H9 (cell line): ENCODE measurements around the gene PLEKHM3. TPM values are rescaled to one million over a fixed set of nuclear protein-coding genes. Genes with fewer than 3 reads are reported as not detected.

Experiments used
- DNase-seq: peaks from one replicate; pipeline ENCODE4 v3.0.0-alpha.2; 2017
- H2AFZ ChIP-seq: one replicate; pipeline ENCODE4 v1.6.1; 2013; ENCODE audit warnings: mild to moderate bottlenecking, low read length, control low read depth, moderate library complexity
- H2AK5ac ChIP-seq: 2 replicates; pipeline ENCODE4 v1.6.1; 2013; ENCODE audit warnings: low read length, control low read depth, mixed read lengths; ENCODE audit not compliant: insufficient read length
- H2BK120ac ChIP-seq: one replicate; pipeline ENCODE4 v1.6.1; 2013; ENCODE audit warnings: low read depth, mild to moderate bottlenecking, low read length, control low read depth, inconsistent platforms; ENCODE audit not compliant: poor library complexity, severe bottlenecking
- H2BK12ac ChIP-seq: 2 replicates; pipeline ENCODE4 v1.6.1; 2013; ENCODE audit warnings: low read length, control low read depth, mixed read lengths, low read depth; ENCODE audit not compliant: insufficient read length
- H2BK15ac ChIP-seq: 2 replicates; pipeline ENCODE4 v1.6.1; 2013; ENCODE audit warnings: low read depth, low read length, control low read depth
- H2BK20ac ChIP-seq: one replicate; pipeline ENCODE4 v1.6.1; 2013; ENCODE audit warnings: low read depth, mild to moderate bottlenecking, low read length, control low read depth, inconsistent platforms; ENCODE audit not compliant: poor library complexity, severe bottlenecking
- H2BK5ac ChIP-seq: 2 replicates; pipeline ENCODE4 v1.6.1; 2013; ENCODE audit warnings: low read length, control low read depth, mixed read lengths; ENCODE audit not compliant: insufficient read length
- H3K14ac ChIP-seq: 2 replicates; pipeline ENCODE4 v1.6.1; 2013; ENCODE audit warnings: low read length, control low read depth; ENCODE audit not compliant: insufficient read depth
- H3K18ac ChIP-seq: 2 replicates; pipeline ENCODE4 v1.6.1; 2013; ENCODE audit warnings: low read depth, mild to moderate bottlenecking, mixed read lengths, low read length, control low read depth; ENCODE audit not compliant: insufficient read length
- H3K23ac ChIP-seq: 2 replicates; pipeline ENCODE4 v1.6.1; 2013; ENCODE audit warnings: low read length, control low read depth, mixed read lengths, low read depth; ENCODE audit not compliant: insufficient read length
- H3K23me2 ChIP-seq: 2 replicates; pipeline ENCODE4 v1.6.1; 2013; ENCODE audit warnings: low read depth, mild to moderate bottlenecking, mixed read lengths, low read length, control low read depth; ENCODE audit not compliant: insufficient read length, poor library complexity, severe bottlenecking
- H3K27ac ChIP-seq: 2 replicates; pipeline ENCODE4 v1.5.1; 2013; ENCODE audit warnings: low read length, control low read depth, mixed read lengths, low read depth; ENCODE audit not compliant: insufficient read length
- H3K27me3 ChIP-seq: 2 replicates; pipeline ENCODE4 v1.6.1; 2013; ENCODE audit warnings: low read length, control low read depth, inconsistent platforms; ENCODE audit not compliant: insufficient read depth
- H3K4ac ChIP-seq: 2 replicates; pipeline ENCODE4 v1.6.1; 2013; ENCODE audit warnings: low read depth, mild to moderate bottlenecking, control low read depth, inconsistent platforms, low read length, moderate library complexity
- H3K4me1 ChIP-seq: 2 replicates; pipeline ENCODE4 v1.6.1; 2013; ENCODE audit warnings: low read length, control low read depth, inconsistent platforms; ENCODE audit not compliant: insufficient read depth
- H3K4me2 ChIP-seq: 2 replicates; pipeline ENCODE4 v1.6.1; 2013; ENCODE audit warnings: low read length, control low read depth, mixed read lengths; ENCODE audit not compliant: insufficient read length, insufficient read depth
- H3K56ac ChIP-seq: 2 replicates; pipeline ENCODE4 v1.6.1; 2013; ENCODE audit warnings: low read depth, mild to moderate bottlenecking, mixed read lengths, low read length, control low read depth; ENCODE audit not compliant: insufficient read length
- H3K79me1 ChIP-seq: 2 replicates; pipeline ENCODE4 v1.6.1; 2013; ENCODE audit warnings: low read depth, mild to moderate bottlenecking, moderate library complexity, low read length, control low read depth, inconsistent platforms; ENCODE audit not compliant: insufficient read depth, poor library complexity, severe bottlenecking
- H3K79me2 ChIP-seq: 2 replicates; pipeline ENCODE4 v1.6.1; 2013; ENCODE audit warnings: low read length, control low read depth, inconsistent platforms; ENCODE audit not compliant: insufficient read depth
- H3K9ac ChIP-seq: 2 replicates; pipeline ENCODE4 v1.6.1; 2013; ENCODE audit warnings: low read length, control low read depth, mixed read lengths; ENCODE audit not compliant: insufficient read length; ENCODE audit errors: extremely low read depth
- H3K9me3 ChIP-seq: one replicate; pipeline ENCODE4 v1.6.1; 2013; ENCODE audit warnings: low read depth, low read length, inconsistent platforms; ENCODE audit not compliant: control insufficient read depth
- H3T11ph ChIP-seq: one replicate; pipeline ENCODE4 v1.6.1; 2013; ENCODE audit warnings: mild to moderate bottlenecking, low read length, control low read depth, inconsistent platforms
- H4K20me1 ChIP-seq: one replicate; pipeline ENCODE4 v1.6.1; 2013; ENCODE audit not compliant: control insufficient read depth, insufficient read length, insufficient read depth
- H4K5ac ChIP-seq: 2 replicates; pipeline ENCODE4 v1.6.1; 2013; ENCODE audit warnings: low read depth, mild to moderate bottlenecking, mixed read lengths, low read length, control low read depth; ENCODE audit not compliant: insufficient read length
- H4K8ac ChIP-seq: replicated peaks from 2 replicates; pipeline ENCODE4 v1.6.1; 2013; ENCODE audit warnings: low read length, control low read depth, mixed read lengths, low read depth; ENCODE audit not compliant: insufficient read length
- H4K91ac ChIP-seq: 2 replicates; pipeline ENCODE4 v1.6.1; 2013; ENCODE audit warnings: low read depth, mild to moderate bottlenecking, moderate library complexity, mixed read lengths, low read length, control low read depth; ENCODE audit not compliant: insufficient read length
- H3K27ac Mint-ChIP-seq, 3 experiments: 2 replicates in 2 of 3; 3 replicates in 1 of 3; pipeline ENCODE4 v1.8.0; 2020 to 2021; ENCODE audit warnings: mixed read lengths in 3 of 3, mild to moderate bottlenecking in 1 of 3, moderate library complexity in 1 of 3
- H3K27me3 Mint-ChIP-seq: 2 replicates; pipeline ENCODE4 v1.8.0; 2021; ENCODE audit warnings: low read depth, mild to moderate bottlenecking, moderate library complexity, mixed read lengths
- H3K36me3 Mint-ChIP-seq, 3 experiments: 2 replicates in 2 of 3; 3 replicates in 1 of 3; pipeline ENCODE4 v1.8.0; 2020 to 2021; ENCODE audit warnings: low read depth in 3 of 3, mixed read lengths in 3 of 3; ENCODE audit not compliant: insufficient read depth in 1 of 3
- H3K4me1 Mint-ChIP-seq, 2 experiments: 2 replicates each; pipeline ENCODE4 v1.8.0; 2020; ENCODE audit warnings: mixed read lengths in 2 of 2
- H3K4me3 Mint-ChIP-seq, 2 experiments: 2 replicates in 1 of 2; 3 replicates in 1 of 2; pipeline ENCODE4 v1.8.0; 2020 to 2021; ENCODE audit warnings: mild to moderate bottlenecking in 2 of 2, mixed read lengths in 2 of 2, moderate library complexity in 1 of 2
- H3K9me3 Mint-ChIP-seq, 2 experiments: 2 replicates in 1 of 2; 3 replicates in 1 of 2; pipeline ENCODE4 v1.8.0; 2020; ENCODE audit warnings: mild to moderate bottlenecking in 2 of 2, mixed read lengths in 2 of 2, moderate library complexity in 1 of 2
- WGBS: extraction: QIAGEN DNeasy Blood & Tissue Kit; methylation state at CpG from one replicate; pipeline ENCODE4 v1.1.7; 2013; ENCODE audit warnings: missing lambda C conversion rate, low lambda C conversion rate, mixed read lengths; ENCODE audit not compliant: insufficient read length; ENCODE audit errors: extremely low coverage; 5-methylcytosine and 5-hydroxymethylcytosine counted together
- total RNA-seq: library from RNA; stranded (reverse); gene quantifications from 2 replicates; pipeline ENCODE4 v1.2.1, GENCODE V29; 2021
- TF ChIP-seq, protein P1 (sequence below): fragments of 200-600 bp; sonication (generic); conservative IDR thresholded peaks from 3 replicates; pipeline ENCODE4 v1.8.0; 2021; ENCODE audit warnings: antibody characterized with exemption, mild to moderate bottlenecking

The PLEKHM3 gene
- total RNA-seq, 1 experiment from 2014 or later: 7.5 TPM

DNA sequence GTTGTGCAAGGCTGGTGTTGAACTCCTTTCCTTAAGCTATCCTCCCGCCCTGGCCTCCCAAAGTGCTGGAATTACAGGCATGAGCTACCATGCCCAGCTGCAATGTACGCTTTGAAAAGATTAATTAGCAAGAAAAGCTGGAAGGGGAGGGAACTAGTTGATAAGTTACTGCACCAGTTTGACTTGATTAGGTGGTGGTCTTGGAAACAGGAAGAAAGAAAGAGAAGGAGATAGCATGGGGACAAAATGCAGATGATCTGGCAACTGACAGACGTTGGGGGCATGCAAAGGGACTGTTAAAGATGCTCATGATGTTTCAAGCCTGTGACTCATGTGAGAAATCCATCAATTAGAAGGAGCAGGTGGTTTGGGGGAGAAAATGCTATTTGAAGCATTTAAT lies 68.6 kb downstream of the PLEKHM3 start:
- Histone ChIP-seq H3K4ac (no peak overlapping the region), H3K9ac (no peak overlapping the region), H2AK5ac (no peak overlapping the region), H3K18ac (no peak overlapping the region), H2AFZ (no peak overlapping the region), H3T11ph (no peak overlapping the region), H3K56ac (no peak overlapping the region), H2BK5ac (no peak overlapping the region), H3K79me1 (no peaks in the 10 kb centered on the region), H2BK20ac (no peak overlapping the region), H2BK120ac (no peak overlapping the region), H3K23me2 (no peaks in the 10 kb centered on the region), H3K14ac (no peak overlapping the region), H4K8ac (no peak overlapping the region), H3K4me1 (peaks cover 5% of the 10 kb centered on the region), H3K27me3 (no peaks in the 10 kb centered on the region), H3K79me2 (no peaks in the 10 kb centered on the region), H4K5ac (no peak overlapping the region), H4K20me1 (no peaks in the 10 kb centered on the region), H3K9me3 (peaks cover 2% of the 10 kb centered on the region), H4K91ac (no peak overlapping the region), H3K23ac (no peak overlapping the region), H2BK12ac (no peak overlapping the region), H3K4me2 (no peak overlapping the region), H2BK15ac (no peak overlapping the region), H3K27ac (no peak overlapping the region)
- H3K4me3 Mint-ChIP-seq: no peak overlapping the region
- no peak for DNase-seq
- peaks cover 4 to 9% (median 4%) of the 10 kb centered on the region in 3 experiments; a peak in 5 of 7 replicates for H3K36me3 Mint-ChIP-seq
- H3K9me3 Mint-ChIP-seq: peaks cover under 1 to 5% of the 10 kb centered on the region in 2 experiments; a peak in 4 of 5 replicates
- H3K4me1 Mint-ChIP-seq: peaks cover 20 to 29% of the 10 kb centered on the region in 2 experiments
- no peaks in the 10 kb centered on the region for H3K27me3 Mint-ChIP-seq
- TF ChIP-seq, protein P1, sequence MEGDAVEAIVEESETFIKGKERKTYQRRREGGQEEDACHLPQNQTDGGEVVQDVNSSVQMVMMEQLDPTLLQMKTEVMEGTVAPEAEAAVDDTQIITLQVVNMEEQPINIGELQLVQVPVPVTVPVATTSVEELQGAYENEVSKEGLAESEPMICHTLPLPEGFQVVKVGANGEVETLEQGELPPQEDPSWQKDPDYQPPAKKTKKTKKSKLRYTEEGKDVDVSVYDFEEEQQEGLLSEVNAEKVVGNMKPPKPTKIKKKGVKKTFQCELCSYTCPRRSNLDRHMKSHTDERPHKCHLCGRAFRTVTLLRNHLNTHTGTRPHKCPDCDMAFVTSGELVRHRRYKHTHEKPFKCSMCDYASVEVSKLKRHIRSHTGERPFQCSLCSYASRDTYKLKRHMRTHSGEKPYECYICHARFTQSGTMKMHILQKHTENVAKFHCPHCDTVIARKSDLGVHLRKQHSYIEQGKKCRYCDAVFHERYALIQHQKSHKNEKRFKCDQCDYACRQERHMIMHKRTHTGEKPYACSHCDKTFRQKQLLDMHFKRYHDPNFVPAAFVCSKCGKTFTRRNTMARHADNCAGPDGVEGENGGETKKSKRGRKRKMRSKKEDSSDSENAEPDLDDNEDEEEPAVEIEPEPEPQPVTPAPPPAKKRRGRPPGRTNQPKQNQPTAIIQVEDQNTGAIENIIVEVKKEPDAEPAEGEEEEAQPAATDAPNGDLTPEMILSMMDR: no peak
- WGBS: no CpG with 5 or more reads among the region's 3 CpGs
- no peak overlapping the region; a peak in 1 of 7 replicates for H3K27ac Mint-ChIP-seq
